ENCODE measurements around the gene ZNF862. TPM values are rescaled to one million over a fixed set of nuclear protein-coding genes. Genes with fewer than 3 reads are reported as not detected.
A peak's percentile ranks its signal among the peaks of the same experiment; 100 is the strongest.

Gene ZNF862
- total and polyA plus RNA-seq, 2 of the 13 experiments (the other 11 are each of a cell fraction or from before 2014, with no cell fraction given): 0.89 to 2.0 TPM

GRCh38 chr7:149885191-149886017, 47.2 kb downstream of the ZNF862 start (continued):
- TF ChIP-seq SALL1 (CRISPR knock-in tag; IDR thresholded peaks at IDR 0.05) (peak; percentile 83), KDM5B (CRISPR knock-in tag; IDR thresholded peaks at IDR 0.05; ENCODE audit: borderline replicate concordance) (no peak; the same call in 1 of the 2 replicates)

DNA sequence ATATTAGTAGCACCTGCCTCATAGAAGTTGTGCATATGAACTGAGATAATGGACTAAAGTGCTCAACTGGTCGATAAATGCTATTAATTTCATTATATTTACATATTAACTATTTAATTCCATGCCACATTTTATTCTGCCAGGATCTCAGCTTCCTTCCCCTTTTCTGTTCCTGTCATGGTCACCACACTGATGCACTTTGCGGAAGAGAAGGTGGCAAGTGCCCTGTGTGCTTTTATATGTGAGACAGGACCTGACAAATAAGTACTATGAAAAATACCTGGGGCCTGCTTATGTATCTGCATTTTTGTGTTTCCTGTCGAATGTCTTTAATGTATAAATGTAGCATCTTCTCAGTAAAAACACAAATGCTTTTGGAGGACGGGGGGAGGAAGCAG, 47.8 kb downstream of the ZNF862 start:
- ATAC-seq (no peak), DNase-seq (ENCODE audit: low spot score) (no peak), FAIRE-seq (no peak)
- Histone ChIP-seq H3K79me2 (ENCODE audit: insufficient read depth, low read length) (no peaks in the 10 kb centered on the region), H2AFZ (ENCODE audit: low read length) (no peak overlapping the region), H3K9me3 (ENCODE audit: low read length) (no peaks in the 10 kb centered on the region), H3K4me3 (replicated peaks in 1 of 3; ENCODE audit: insufficient read depth in 1 of 3, low read depth in 2 of 3, low read length in 3 of 3) (no peak overlapping the region), H3K9ac (ENCODE audit: insufficient read depth, low read depth, low read length) (no peak overlapping the region), H3K27ac (ENCODE audit: extremely low read length, insufficient read depth, low read length) (peak overlapping the region; percentile 79), H4K20me1 (ENCODE audit: insufficient read depth, low read length) (no peaks in the 10 kb centered on the region), H3K4me1 (ENCODE audit: insufficient read depth, low read length) (peaks cover 47% of the 10 kb centered on the region), H3K4me2 (ENCODE audit: low read depth, low read length) (peak overlapping the region; percentile 65; the same call in 1 of the 2 replicates), H3K27me3 (ENCODE audit: control insufficient read depth in 1 of 2, insufficient read depth in 2 of 2, low read length in 2 of 2) (no peaks in the 10 kb centered on the region; a peak in 1 of 5 replicates), H3K36me3 (replicated peaks in 1 of 2; ENCODE audit: control insufficient read depth in 1 of 2, insufficient read depth in 2 of 2, low read length in 2 of 2) (no peaks in the 10 kb centered on the region)
- 78% methylated on average over 4 of the region's 4 CpGs for WGBS (ENCODE audit: low lambda C conversion rate)
- ChIA-PET CTCF (ENCODE audit: low intra/inter-chr PET ratio, low total read pairs) (no interaction called here), POLR2A (interaction anchor here (1.2 kb wide), 1 partner anchor 11 kb away, joined by 4 read pairs; no protein-coding TSS in a partner anchor)
- BruUV-seq (replicated peaks): no TSS peak
- in situ Hi-C loops (cut with HindIII; ENCODE audit: extremely low pct_ligation_motif_present, low pct_unique_long_range_greater_than_20kb): no loop called here
- intact Hi-C loops (cut with micrococcal nuclease; ENCODE audit: unreplicated experiment): no loop called here
- TF ChIP-seq MAFK (conservative IDR thresholded peaks at IDR 0.05 in 1 of 2, IDR thresholded peaks at IDR 0.05 in 1 of 2; ENCODE audit: low read length in 2 of 2) (0 out of 4 replicates have a peak, but pooled peaks of 1 of the 2 experiments have one; percentile 0), CREM (IDR thresholded peaks at IDR 0.05) (0 out of 2 replicates have a peak, but pooled peaks have one; percentile 5), CREM (CRISPR knock-in tag; IDR thresholded peaks at IDR 0.05) (no peak), SP2 (CRISPR knock-in tag; IDR thresholded peaks at IDR 0.05) (no peak), TCF7 (IDR thresholded peaks at IDR 0.05; ENCODE audit: low read depth) (0 out of 2 replicates have a peak, but pooled peaks have one; percentile 7)
